Measurements from ENCODE around the gene POGLUT3.

Gene POGLUT3

GRCh38 chr11:108498046-108498815 lies at the start of gene POGLUT3:
Gene POGLUT3 (minus strand): TSS chr11:108498384. CDS start chr11:108498366, 18 bp downstream.
- DNase-seq (ENCODE audit: low read depth in 2 of 2) = peak in 1 of 2 experiments; percentile 27

DNA sequence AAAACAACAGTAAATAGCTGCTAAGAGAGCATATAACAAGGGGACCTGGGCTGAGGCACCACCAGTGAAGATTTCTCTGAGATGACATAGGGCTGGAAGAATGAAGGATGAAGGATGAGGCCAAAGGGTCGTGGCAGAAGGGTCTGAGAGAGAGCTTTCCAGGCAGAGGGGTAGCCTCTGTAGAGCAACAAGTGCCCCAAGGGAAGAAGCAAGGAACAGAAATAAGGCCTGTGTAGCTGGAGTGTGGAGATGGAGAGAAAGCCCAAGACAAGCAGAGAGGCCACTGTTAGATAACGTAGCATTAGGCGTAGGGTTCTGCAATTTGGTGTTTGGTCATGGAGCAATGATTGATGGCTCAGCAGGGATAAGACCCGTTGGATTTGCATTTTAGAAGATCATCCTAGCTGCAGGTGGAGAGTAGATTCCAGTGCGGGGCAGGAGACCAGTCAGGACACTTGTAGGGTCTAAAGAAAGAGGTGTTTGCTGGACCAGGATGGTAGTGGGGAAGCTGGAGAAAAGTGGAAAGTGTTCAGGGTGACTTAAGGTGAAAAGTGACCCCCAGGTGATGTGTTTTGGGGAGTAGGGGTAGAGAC lies 47.8 kb upstream of the POGLUT3 start:
- no peak for DNase-seq (ENCODE audit: low read depth in 2 of 2)

DNA sequence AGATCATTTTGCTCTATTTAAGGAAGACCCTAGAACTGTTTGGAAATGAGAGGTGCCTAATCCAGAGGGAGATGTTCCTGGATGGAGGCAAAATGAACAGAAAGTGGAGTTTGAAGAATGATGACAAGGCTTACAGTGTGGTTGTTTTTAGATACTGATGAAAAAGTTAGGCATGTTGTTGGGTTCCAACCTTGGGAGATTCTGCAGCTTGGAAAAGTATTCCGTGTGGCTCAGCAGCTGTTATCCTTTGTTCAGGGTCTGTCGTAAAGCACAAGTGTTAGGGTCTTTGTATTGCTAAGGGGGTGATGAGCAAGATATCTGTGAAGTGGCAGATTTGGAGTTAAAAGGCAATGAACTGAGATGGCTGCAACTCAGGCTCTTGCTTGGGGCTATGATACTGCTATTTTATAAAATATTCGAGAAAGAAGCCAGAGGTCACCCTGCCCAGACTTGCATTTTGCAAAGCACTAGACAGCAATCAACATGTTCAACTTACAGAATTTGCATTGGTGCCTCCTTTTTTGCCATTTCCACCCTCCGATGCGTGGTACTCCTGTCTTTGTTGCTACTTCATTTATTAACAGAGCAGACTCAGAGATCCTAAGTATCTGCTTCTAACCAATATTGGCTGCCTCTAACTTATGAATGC lies 45.3 kb upstream of the POGLUT3 start:
- DNase-seq (ENCODE audit: low read depth in 2 of 2) = no peak

GRCh38 chr11:108541531-108541930 lies 43.3 kb upstream of the POGLUT3 start:
- DNase-seq (ENCODE audit: low read depth in 2 of 2) = no peak

- DNase-seq (ENCODE audit: low read depth in 2 of 2) = no peak
These were observed 40.3 kb upstream of the POGLUT3 start for GRCh38 chr11:108538502-108538901.

DNA sequence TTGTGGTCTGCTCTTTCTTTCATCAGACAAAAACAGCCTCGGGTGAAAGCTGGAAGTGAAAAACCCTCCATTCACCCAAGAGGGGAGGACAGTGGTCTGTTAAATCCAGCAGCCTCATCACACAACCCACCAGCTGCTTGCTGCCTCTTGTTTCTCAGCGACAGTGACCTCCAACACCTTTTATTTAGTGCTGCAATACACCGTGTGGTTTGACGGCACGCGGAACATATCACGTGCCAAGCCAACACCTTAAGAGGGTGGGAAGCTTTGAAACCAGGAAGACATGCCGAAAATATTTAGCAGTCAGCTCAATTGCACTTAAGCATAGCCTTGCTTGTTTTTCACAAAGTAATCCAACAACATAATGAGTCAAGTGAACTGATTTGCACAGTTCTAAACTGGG lies 39.8 kb upstream of the POGLUT3 start:
- DNase-seq (ENCODE audit: low read depth in 2 of 2) = no peak

- DNase-seq (ENCODE audit: low read depth in 2 of 2) = no peak
These were observed 38.6 kb upstream of the POGLUT3 start for GRCh38 chr11:108536783-108537182.

DNA sequence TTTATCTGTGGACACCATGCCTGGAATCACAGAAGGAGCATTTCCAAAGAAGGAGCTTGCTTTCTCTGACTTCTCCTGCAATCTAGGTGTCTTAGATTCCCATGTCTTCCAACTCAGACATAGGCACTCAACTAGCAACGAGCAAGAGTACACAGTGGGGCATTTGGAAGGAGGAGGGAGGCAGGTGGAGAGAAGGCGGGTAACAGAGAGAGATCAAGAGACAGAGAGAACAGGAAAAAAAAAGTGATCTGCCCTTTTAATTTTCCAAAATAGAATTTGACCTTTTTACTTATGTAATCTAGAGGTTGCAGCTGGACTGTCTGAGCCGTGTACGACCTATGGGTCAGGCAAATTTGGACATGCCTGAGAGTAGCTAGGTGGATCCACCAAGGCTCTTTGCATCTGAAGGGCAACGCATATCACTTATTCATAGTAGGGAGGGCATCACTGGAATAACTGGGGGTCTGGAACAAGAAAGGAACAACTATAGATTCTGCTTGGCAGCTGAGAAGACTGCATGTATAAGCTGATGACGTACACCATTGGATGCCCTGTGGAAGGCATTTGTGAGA lies 37.3 kb upstream of the POGLUT3 start:
- DNase-seq (ENCODE audit: low read depth in 2 of 2) = no peak

- DNase-seq (ENCODE audit: low read depth in 2 of 2) = no peak
These were observed 36.2 kb upstream of the POGLUT3 start for GRCh38 chr11:108534274-108534882.

DNA sequence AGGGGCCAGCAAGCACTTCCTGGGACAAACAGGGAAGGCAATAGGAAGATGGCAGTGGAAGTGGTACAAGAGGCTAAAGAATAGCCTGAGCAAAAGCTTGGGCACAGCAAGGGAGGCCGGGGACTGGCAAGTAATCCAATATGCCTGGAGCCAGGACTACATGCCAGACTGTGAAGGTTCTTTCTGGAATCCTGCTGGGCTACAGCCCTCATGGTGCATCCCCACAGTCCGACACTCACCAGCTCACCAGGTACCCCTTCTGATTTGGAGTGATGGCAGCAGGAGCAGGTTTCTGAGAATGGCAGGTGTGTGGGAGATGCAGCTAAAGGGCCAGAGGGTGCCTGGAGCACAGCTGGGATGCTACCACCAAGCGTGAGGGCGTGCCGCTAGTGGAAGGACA lies 32.2 kb upstream of the POGLUT3 start:
- no peak for DNase-seq (ENCODE audit: low read depth in 2 of 2)

GRCh38 chr11:108527382-108527781 lies 29.2 kb upstream of the POGLUT3 start:
- no peak for DNase-seq (ENCODE audit: low read depth in 2 of 2)

- DNase-seq (ENCODE audit: low read depth in 2 of 2) = no peak
These were observed 27.0 kb upstream of the POGLUT3 start for GRCh38 chr11:108525161-108525560.

GRCh38 chr11:108524422-108524821 lies 26.2 kb upstream of the POGLUT3 start:
- no peak for DNase-seq (ENCODE audit: low read depth in 2 of 2)

GRCh38 chr11:108522318-108522717 lies 24.1 kb upstream of the POGLUT3 start:
- no peak for DNase-seq (ENCODE audit: low read depth in 2 of 2)

DNA sequence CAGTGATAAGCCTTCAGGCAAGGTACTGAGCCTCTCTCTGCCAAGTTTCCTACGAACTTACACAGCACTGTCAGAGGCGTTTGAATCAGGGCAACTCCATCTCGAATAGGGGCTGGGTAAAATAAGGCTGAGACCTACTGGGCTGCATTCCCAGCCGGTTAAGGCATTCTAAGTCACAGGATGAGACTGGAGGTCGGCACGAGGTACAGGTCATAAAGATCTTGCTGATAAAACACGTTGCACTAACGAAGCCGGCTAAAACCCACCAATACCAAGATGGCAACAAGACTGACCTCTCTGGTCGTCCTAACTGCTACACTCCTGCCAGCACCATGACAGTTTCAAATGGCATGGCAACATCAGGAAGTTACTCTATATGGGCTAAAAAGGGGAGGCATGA lies 20.4 kb upstream of the POGLUT3 start:
- DNase-seq (ENCODE audit: low read depth in 2 of 2) = no peak

GRCh38 chr11:108516125-108516524 lies 17.9 kb upstream of the POGLUT3 start:
- DNase-seq (ENCODE audit: low read depth in 2 of 2) = no peak

- DNase-seq (ENCODE audit: low read depth in 2 of 2) = no peak
These were observed 14.5 kb upstream of the POGLUT3 start for GRCh38 chr11:108512708-108513107.

DNA sequence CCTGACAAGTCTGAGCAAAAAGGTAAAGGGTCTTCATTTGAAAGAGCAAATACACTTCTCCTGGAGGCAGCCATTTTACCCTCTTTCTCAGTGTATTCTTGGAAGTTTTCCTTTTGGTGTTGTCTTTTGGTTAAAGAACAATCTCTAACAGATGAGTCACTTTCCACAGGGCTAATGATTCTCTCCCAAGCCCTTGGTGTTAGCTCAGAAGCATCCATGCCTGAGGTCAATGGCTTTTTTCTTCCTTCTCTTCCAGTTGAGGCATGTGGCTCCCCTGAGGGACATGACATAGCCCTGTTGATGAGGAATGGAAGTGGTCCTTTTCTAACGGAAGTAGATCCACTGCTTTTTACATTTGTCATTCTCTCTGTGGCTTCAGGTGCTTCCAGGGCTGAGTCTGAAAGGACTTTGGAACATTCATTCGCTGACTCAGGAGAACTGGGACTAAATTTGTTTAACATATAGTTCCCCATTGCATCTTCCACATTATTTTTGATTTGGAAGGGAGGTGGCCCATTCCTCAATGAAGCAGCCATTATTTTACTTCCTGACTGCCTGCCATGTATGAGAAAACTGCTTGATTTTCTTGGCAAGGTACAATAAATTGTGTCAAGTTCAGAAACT lies 13.8 kb upstream of the POGLUT3 start:
- DNase-seq (ENCODE audit: low read depth in 2 of 2) = peak; percentile 36 to 38

- DNase-seq (ENCODE audit: low read depth in 2 of 2) = no peak
These were observed 10.7 kb upstream of the POGLUT3 start for GRCh38 chr11:108508653-108509593.

- DNase-seq (ENCODE audit: low read depth in 2 of 2) = no peak
These were observed 3.2 kb upstream of the POGLUT3 start for GRCh38 chr11:108501396-108501795.

- DNase-seq (ENCODE audit: low read depth in 2 of 2) = no peak
These were observed 2.5 kb upstream of the POGLUT3 start for GRCh38 chr11:108500721-108501120.

All from fibroblast of skin of left quadriceps (primary cell).